Right hindlimb (tissue), 1 donor: ENCODE results near the gene PIGBOS1.
A peak's percentile ranks its signal among the peaks of the same experiment; 100 is the strongest.
"Not testable (repeated sequence)": the region's sequence is repeated elsewhere in the genome, so short reads cannot be mapped to it uniquely, and the experiment has no call there.

Experiments
- DNase-seq: peaks from one replicate; pipeline ENCODE4 v3.0.0-alpha.2; 2018

PIGBOS1 gene

GRCh38 chr15:55290528-55291057 lies 28.3 kb downstream of the PIGBOS1 start:
- peak; percentile 89 for DNase-seq

DNA sequence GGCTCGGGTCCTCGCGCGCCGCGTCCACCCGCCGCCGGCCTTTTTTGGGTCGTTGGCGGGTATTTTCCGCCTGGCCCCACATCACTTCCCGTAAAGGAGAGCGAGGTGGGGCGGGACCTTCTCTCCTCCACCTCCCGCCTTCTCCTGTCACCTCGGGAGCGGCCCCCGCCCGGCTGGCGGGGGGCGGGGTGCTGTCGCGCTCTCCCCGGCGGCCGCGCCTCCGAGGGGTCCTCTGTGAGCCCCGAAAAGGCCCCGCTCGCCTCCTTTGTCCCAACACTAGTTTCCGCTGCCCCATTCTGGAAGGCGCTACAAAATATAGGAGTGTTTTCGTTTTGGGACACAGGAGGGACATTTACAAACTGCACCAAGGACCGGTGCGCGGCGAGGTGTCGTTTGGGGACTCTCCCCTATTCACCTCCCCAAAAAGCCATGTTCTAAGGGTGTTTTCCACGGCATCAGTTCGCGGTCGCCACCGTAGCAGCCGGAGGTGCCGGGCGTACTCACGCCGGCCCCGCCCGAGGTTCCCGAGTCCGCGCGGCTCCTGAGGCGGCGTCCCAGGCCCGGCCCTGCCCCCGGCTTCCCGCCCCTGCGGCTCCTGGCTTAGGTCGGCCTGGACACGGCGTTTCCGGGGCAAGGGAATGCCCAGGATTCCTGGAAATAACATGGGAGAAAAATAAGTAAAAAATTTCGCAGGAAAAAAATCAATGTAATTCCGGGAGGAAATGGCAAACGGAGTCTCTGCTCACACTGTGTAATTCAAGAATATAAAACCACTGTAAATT lies 29.0 kb downstream of the PIGBOS1 start, which contains the start of gene RAB27A:
Gene RAB27A (minus strand): TSS at position 68 of the 782 bp plus-strand sequence. CDS start 54,879 bp downstream, outside the sequence.
- DNase-seq: peak; percentile 79

- peak; percentile 45 for DNase-seq
Observed at GRCh38 chr15:55289011-55289745, 29.7 kb downstream of the PIGBOS1 start.

DNA sequence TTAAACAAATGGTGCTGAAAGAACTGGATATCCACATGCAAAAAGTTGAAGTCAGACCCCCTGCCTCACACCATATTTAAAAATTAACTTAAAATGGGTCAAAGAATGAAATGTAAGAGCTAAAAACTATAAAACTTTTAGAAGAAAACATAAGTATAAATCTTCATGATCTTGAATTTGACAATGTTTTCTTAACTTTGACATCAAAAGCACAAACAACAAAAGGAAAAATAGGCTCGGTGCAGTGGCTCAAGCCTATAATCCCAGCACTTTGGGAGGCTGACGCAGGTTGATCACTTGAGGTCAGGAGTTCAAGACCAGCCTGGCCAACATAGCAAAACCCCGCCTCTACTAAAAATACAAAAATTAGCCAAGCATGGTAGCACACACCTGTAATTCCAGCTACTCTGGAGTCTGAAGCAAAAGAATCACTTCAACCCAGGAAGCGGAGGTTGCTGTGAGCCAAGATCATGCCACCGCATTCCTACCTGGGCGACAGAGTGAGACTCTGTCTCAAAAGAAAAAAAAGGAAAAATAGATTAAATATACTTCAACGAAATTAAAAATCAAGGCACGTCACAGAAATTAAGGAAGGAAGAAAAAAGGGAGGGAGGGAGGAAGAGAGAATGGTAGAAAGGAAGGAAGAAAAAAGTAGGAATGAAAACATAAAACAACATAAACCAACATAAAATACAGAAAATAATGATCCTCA lies 30.8 kb downstream of the PIGBOS1 start:
- no peak for DNase-seq

- not testable (repeated sequence) for DNase-seq
Observed at GRCh38 chr15:55286442-55287189, 32.3 kb downstream of the PIGBOS1 start.

GRCh38 chr15:55284426-55284825 lies 34.5 kb downstream of the PIGBOS1 start:
- DNase-seq: no peak

- no peak for DNase-seq
Observed at GRCh38 chr15:55283379-55284147, 35.4 kb downstream of the PIGBOS1 start.

DNA sequence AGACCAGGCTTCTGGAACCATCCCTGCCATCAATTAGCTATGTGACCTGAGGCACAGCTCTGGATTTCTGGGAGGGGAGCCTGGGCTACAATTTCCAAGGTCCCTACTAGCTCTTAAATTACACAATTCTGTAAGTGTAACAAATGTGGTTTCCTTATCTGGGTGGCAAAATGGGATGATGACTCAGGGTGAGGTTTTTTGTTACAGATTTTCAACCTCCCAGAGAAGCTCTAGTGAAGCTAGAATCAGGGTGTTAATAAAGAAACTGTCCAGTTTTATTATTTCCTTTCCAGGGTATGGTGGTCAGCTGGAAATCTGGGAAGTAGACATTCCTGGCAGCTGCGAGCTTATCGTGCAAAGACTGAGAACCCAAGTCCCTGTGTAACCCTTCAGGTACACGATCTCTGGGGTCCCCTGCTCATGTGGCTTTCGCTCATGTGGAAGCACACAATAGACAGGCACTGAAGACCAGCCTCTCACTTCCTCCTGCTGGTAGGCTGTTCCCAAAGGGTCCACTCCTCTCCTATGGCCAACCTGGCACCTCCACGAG lies 36.6 kb downstream of the PIGBOS1 start:
- DNase-seq: no peak

GRCh38 chr15:55281517-55282228 lies 37.2 kb downstream of the PIGBOS1 start:
- no peak for DNase-seq

DNA sequence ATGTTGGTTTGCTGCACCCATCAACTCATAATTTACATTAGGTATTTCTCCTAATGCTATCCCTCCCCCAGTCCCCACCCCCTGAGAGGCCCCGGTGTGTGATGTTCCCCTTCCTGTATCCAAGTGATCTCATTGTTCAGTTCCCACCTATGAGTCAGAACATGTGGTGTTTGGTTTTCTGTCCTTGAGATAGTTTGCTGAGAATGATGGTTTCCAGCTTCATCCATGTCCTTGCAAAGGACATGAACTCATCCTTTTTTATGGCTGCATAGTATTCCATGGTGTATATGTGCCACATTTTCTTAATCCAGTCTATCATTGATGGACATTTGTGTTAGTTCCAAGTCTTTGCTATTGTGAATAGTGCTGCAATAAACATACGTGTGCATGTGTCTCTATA lies 38.3 kb downstream of the PIGBOS1 start:
- not testable (repeated sequence) for DNase-seq

DNA sequence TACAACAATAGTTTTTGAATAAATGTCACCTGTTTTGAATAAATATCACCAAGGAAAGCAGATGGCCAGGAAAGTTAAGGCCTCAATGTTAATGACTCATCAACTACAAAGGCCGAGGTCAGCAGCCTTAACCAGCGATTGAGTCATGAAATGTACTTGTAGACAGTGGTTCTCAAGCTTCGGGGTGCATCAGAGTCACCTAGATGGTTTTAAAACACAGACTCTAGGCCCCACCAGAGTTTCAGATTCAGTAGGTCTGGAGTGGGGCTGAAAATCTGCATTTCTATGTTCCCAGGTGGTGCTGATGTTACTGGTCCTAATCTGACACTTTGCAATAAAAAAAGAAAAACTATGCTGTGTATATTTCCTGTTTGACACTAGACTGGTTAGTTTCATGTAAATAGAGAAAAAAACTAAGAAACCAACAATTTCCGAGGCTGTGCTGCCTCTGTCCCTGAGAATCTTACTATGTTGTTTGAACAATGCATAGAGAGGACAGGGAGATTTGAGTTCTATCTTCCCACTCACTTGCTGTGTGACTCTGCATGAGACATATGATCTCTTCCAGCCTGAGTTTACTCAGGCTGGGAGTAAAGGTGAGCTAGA lies 39.1 kb downstream of the PIGBOS1 start:
- DNase-seq: no peak

GRCh38 chr15:55279100-55279745 lies 39.7 kb downstream of the PIGBOS1 start:
- DNase-seq: no peak

DNA sequence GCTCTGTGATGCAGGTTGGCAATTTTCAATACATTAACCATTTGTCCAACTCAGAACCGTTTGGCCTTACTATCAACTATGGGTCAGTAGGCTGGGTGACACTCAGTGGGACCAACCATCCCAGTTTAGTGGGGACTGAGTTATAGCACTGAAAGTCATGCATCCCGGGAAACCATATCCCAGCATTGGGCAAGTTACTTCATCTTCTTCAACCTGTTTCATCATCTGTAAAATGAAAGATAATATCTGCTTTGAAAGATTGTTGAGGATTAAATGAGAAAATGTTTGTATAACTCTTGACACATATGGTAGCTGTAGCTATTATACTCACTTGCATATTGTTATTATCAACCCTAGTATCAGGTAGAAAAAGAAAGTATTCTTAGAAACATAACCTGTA lies 41.2 kb downstream of the PIGBOS1 start:
- DNase-seq: no peak

GRCh38 chr15:55277116-55277564 lies 41.8 kb downstream of the PIGBOS1 start:
- no peak for DNase-seq

GRCh38 chr15:55276324-55276723 lies 42.6 kb downstream of the PIGBOS1 start:
- no peak for DNase-seq

- no peak for DNase-seq
Observed at GRCh38 chr15:55270291-55270690, 48.6 kb downstream of the PIGBOS1 start.

DNA sequence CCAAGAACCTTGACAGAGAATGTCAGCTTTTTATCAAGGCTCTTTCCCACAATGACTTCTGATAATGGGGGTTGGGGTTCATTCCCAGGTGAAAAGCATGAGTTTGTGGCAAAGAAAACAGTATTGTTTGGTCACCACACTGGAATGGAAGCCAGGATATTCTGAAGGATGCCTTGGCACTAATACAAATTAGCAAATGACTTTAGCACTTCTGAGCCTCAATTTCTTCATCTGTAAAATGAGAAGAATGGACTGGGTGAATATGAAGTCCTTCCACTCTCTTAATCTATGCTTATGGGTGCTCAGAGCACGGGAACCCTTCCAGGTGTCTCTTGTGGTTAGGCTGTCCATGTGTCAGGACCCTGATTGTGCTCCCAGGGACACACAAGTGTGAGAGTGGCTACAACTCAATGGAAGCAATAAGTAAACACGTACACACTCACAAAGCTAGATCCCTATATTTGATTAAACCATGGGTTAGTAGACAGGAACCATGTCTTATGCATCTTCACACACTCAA lies 50.7 kb downstream of the PIGBOS1 start:
- DNase-seq: no peak

- no peak for DNase-seq
Observed at GRCh38 chr15:55267401-55268175, 51.3 kb downstream of the PIGBOS1 start.
